ENCODE results near the gene HOXC12.

Gene HOXC12

GRCh38 chr12:53985692-53985993, 30.9 kb downstream of the HOXC12 start:
- DNase-seq: no peak

GRCh38 chr12:53985994-53986685, 31.4 kb downstream of the HOXC12 start:
- no peak for DNase-seq

- DNase-seq: no peak
Measured at GRCh38 chr12:53986686-53987483, 32.2 kb downstream of the HOXC12 start.

- DNase-seq: no peak
Measured at GRCh38 chr12:53987787-53988230, 33.1 kb downstream of the HOXC12 start.

- no peak for DNase-seq
Measured at GRCh38 chr12:53988541-53989226, 34.0 kb downstream of the HOXC12 start.

- DNase-seq: no peak
Measured at GRCh38 chr12:53989227-53990113, 34.8 kb downstream of the HOXC12 start.

- DNase-seq: no peak
Measured at GRCh38 chr12:53990311-53991076, 35.8 kb downstream of the HOXC12 start.

GRCh38 chr12:53991077-53991460, 36.4 kb downstream of the HOXC12 start:
- no peak for DNase-seq

GRCh38 chr12:53992377-53992889, 37.7 kb downstream of the HOXC12 start:
- DNase-seq: no peak

GRCh38 chr12:53993162-53994008, 38.7 kb downstream of the HOXC12 start:
- DNase-seq: no peak

- no peak for DNase-seq
Measured at GRCh38 chr12:53994009-53994263, 39.2 kb downstream of the HOXC12 start.

GRCh38 chr12:53994264-53995001, 39.7 kb downstream of the HOXC12 start:
- DNase-seq: no peak

- DNase-seq: no peak
Measured at GRCh38 chr12:53995002-53995377, 40.3 kb downstream of the HOXC12 start.

GRCh38 chr12:53995378-53996239, 40.9 kb downstream of the HOXC12 start:
- DNase-seq: no peak

GRCh38 chr12:53996240-53997203, 41.8 kb downstream of the HOXC12 start:
- no peak for DNase-seq

- DNase-seq: no peak
Measured at GRCh38 chr12:53997204-53998109, 42.8 kb downstream of the HOXC12 start.
